HG02763 (cell line): ENCODE data around the gene GTF3A.
"Not testable (repeated sequence)": the region's sequence is repeated elsewhere in the genome, so short reads cannot be mapped to it uniquely, and the experiment has no call there.

Source experiments
- ATAC-seq: cut with Tn5 transposase; IDR thresholded peaks from one replicate; pipeline ENCODE4 v1.9.1; 2021; ENCODE audit warnings: mild to moderate bottlenecking, moderate library complexity; ENCODE audit not compliant: unreplicated experiment

GTF3A gene

DNA sequence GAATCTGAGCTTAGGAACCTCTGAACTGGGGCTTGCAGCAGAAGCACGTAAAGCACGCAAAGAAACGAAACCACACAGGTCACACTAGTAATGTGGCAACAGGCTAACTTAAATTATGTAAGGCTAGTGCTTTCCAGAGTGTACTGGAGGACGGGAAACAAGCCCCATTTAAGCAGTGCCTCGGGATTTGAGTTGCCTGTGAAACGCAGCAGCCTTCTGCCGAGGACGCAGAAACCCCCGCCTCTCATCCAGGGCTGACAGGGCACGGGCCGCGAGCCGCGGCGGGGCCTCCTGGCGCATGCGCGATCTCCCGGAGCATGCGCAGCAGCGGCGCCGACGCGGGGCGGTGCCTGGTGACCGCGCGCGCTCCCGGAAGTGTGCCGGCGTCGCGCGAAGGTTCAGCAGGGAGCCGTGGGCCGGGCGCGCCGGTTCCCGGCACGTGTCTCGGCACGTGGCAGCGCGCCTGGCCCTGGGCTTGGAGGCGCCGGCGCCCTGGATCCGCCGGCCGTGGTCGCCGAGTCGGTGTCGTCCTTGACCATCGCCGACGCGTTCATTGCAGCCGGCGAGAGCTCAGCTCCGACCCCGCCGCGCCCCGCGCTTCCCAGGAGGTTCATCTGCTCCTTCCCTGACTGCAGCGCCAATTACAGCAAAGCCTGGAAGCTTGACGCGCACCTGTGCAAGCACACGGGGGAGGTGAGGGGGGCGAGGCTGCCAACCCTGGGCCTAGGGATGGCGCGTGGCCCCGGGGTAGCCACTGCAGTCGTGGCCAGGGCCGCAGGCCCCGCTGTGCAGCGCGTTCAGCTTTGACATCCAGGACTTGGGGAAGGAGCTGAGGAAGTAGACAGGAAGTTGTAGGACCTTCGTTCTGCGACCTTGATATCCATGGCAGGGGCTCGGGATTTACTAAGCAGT, at the start of gene GTF3A:
Gene GTF3A, plus strand, starts transcription at position 374 of the 912 bp plus-strand sequence.
- ATAC-seq: peak; percentile 74

DNA sequence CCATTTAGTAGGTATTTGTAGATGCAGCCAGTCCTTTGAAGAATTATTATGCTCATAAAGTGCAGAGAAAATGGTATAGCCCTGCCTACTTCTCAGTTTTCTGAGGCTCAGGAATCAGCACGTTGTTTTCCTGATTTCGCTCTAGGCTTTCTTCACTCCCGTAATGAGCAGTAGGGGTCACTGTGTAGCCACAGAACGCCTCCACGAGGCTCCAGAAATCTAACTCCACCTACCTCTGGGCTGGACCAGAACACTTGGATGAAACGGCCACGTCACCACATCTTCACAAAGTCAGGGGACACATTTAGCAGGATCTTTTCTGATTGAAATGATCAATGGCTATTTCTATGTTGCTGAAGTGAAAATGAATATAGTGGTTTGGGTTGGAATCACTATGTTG, 49.8 kb upstream of the GTF3A start:
- ATAC-seq: peak; percentile 67

DNA sequence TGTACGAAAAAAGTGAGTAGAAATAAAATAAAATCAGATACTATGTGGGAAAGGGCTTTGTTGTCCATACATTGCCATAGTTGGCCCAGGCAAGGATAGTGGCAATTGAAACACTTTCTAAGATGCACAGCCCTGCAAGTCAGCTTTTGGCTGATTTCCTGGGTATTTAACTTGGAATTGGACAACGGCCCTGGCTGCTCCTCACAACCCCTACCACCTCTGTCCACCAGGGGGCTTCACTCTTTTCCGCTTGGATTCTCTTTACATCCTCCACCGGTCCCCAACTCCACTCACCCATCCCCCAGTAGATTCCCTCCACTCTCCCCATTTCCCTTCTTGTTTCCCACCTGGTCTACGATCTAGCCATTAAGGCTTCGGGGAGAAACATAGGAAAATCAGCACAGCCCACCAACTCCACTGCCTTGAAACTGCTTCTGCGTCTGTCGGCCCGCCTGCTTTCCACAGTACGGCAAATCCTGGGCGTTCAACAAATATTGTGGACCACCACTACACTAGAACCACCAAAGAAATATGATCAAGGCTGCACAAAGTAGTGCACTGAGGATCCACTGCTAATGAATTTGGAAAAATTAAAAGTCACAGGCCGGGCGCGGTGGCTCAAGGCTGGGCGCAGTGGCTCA, 48.6 kb upstream of the GTF3A start:
- ATAC-seq: no peak

DNA sequence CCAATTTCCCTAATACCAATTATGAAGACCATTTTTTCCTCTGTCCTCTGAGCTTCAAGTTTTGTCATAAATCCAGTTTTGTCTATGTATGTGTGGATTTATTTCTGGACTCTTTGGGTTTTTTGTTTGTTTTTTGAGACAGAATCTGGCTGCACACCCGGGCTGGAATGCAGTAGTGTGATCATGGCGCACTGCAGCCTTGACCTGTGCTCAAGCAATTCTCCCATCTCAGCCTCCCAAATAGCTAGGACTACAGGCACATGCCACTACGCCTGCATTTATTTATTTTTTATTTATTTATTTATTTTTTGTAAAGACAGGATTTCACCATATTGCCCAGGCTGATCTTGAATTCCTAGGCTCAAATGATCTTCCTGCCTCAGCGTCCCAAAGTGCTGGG, 45.3 kb upstream of the GTF3A start:
- ATAC-seq: no peak

DNA sequence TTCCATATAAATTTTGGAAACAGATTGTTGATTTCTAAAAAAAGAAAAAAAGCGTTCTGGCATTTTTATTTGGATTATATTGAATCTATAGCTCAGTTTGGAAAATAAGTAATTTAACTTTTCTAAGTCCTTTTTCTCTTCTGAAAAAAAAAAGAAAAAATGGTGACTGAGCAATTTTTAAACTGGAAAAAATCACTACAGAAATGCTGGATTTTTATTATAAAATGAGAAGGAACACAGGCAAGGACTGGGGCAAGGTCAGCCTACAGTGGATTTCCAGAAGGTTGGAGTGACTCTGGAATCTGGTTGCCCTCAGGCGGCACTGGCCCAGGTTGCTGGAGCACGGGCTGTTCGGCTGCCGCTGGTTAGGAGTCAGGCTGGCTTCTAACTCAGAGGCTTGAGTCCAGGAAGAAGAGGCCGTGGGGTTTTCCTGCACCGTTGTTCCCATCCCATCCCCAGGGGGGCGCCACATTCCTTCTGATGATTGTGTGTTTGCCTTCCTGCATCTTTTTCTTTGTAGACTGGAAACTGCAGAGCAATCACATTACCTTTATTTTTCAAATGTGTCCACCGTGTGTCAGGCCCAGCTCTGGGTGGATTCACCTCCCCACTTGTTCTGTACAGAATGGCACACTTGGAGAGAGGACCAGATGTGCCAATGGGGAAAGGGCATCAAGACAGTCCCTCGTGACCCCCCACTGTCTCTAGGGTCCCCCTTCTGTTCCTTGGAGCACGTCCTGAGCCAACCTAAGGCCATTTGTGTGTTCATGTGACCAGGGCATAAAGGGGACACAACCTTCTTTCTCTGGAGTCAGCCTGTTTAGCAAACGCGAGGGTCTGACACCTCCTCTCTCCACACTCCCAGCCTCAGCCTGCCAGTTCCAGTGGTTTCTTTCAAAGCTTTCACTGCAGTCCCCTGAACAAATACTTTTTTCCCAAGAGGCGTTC, 44.5 kb upstream of the GTF3A start:
- ATAC-seq: no peak

DNA sequence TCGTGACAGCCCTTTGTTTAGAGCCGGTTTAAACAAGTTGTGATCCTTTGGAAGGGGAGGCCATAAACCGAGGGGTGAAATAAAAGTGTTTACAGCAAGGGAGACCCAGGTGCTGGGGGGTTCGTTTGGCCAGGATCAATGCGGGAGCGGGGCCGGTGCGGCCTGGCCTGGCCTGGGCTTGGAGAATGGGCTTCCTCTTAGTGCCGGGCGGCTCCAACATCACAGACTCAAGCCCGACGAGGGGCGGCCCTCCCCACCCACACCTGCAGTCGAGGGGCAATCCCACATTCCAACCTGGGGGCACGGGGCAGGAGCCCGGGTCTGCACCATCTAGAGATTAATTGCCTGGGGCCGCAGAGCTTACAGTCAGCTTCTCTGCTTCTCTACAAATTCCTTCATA, 42.8 kb upstream of the GTF3A start:
- ATAC-seq: no peak

DNA sequence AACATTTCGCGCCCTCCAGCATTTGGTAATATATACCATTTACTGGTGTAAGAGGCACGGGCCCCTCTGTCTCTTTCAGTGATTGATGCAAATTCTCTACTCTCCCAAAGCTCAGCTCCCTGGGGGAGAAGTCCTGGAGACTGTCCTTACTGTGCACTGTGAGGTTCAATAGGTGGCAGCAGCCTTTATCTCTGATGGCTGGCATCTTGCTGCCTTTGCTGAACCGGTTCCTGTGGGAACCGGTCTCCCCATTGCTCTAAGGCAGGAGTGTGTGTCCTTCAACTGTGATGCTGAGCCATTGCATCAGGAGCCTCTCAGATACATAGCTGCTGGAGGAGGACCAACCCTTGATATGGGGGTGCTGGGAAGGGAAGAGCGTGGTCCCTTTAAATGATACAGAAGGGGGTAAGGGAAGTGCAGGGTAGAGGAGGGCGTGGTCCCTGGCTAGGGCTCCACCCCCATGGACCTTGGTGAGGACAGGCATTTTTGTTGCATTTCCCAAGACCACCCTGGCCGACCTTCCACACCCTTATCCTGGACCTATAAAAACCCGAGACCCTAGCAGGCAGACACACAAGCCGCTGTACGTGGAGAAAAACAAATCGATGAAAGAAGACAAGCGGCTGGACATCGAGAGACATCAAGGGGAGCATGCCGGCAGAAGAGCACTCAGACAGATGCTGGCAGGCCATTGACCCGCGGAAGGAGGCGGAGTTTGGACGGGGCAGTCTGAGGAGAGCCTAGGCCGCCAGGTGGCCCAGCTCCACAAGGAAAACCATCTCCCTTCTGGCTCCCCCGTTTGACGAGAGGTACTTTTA, 41.1 kb upstream of the GTF3A start:
- ATAC-seq: no peak

DNA sequence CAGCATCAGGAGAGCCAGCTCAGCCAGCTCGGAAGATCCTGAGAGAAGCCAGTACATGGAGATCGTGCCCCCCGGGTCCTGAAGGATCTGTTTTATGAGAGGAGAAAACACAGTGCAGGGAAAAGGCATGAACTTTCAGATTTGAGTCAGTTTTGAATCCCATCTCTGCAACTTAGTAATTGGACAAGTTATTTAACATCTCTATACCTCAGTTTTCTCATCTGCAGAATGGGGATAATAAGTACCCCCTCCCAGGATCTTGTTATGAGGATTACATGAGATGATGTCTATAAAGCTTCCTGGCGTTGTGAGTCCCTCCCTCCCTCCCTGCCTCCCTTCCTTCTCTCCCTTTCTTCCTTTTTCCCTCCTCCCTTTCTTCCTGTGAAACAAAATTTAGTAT, 40.1 kb upstream of the GTF3A start:
- ATAC-seq: no peak

DNA sequence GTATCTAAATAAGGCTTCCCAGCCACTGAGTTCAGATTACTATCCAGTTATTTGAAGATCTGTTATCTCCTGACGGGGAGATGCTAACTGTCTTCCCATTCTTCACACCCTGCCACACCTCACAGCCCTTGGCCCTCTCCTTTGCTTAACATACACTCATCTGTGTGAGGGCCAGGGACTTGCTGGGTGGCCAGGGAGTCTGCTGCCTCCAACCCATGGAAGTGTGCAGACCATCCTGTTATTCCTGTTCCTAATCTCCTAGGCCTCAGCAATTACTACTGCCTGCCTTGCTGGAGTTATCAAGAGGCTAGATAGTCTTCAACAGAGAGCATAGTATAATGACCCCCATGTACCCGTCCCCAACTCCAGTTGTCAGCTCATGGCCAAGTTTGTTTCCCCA, 36.2 kb upstream of the GTF3A start:
- ATAC-seq: no peak

DNA sequence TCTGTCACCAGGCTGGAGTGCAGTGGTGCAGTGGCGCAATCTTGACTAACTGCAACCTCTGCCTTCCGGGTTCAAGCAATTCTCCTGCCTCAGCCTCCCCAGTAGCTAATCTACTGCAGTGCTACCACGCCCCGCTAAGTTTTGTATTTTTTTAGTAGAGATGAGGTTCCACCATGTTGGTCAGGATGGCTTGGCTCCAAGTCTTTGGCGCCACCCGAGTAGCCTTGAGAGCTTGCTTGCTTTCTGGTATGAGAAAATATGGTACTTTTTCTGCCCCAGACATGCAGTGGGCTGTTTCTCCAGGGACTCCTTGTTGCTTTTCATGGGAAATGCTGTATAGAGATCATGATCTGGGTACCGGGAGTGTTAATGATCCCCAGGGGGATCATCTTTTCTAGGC, 34.5 kb upstream of the GTF3A start:
- no peak for ATAC-seq

DNA sequence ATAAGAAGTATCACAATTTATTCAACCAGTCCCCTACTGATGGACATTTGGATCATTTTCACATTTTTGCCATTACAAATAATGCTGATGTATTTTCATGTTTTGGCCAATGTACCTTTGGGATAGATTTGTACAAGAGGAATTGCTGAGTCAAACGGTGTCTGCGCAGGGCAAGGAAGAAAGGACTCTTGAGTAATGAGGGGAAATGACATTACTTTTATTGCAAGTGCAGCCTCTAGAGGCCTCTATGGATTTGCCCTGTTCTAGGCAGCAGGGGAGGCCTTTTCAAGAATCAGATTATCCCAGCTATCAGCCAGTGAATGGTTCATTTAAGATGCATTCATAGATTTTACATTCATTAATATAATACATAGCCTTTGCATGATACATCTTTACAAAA, 32.9 kb upstream of the GTF3A start:
- ATAC-seq: no peak

DNA sequence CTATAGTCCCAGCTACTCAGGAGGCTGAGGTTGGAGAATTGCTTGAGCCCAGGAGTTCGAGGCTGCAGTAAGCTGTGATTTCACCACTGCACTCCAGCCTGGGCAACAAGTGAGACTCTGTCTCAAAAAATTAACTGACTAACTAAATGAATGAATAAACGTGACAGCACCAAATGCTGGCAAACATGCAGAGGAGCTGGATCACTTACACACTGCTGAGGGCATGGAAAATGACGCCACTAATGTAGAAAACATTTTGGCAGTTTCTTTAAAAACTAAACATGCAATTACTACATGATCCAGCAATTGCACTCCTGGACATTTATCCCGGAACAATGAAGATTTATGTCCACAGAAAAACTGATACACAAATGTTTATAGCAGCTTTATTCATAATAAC, 31.3 kb upstream of the GTF3A start:
- ATAC-seq: no peak

DNA sequence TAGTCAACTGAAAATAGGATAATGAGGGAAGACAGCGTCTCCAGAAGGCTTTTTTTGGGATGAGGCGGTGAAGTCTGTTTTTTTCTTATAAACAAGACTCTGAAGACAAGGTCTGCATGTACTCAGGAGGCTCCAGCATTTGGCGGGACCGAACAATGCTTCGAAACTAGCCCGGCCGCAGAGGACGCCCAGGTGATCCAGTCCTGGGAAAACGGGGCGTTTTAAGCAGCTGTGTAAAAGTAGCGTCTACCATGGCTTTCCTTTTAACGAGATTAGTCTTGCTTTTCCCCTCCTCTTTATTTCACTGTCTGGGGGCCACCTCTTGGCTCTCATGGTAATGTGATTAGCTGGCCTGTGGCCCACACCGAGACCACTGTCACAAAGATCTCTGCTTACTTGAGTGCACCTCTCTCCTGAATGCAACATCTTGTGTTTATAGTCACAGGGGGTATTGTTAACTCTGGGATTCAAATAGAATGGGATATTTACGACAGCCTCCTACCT, 29.4 kb upstream of the GTF3A start:
- no peak for ATAC-seq

DNA sequence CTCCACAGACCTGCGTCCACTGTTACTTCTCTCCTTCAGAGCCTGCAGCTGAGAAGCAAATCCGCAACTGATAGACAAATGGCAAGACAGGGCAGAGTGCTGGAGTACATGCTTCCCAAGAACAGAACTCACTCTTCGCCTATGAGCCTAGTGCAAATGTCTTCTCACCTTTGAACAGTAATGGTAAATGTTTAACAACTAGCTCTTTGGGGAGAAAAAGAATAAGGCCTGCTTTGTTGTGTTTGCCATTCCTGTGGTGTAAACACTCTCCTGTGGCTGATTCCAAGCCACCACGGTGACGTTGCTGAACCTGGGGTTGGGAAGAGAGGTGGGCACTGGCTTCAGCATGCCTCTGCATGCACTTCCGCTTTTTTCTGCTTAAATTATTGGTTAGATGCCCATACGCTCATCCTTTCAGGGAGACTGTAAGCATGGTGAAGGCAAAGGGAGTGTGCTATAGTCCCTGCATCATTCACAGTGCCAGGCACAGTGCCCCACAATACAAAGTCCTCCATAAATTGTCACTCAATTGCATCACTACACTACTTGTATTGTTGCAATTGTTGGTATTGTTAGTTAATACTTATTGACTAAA, 28.1 kb upstream of the GTF3A start:
- ATAC-seq: no peak

DNA sequence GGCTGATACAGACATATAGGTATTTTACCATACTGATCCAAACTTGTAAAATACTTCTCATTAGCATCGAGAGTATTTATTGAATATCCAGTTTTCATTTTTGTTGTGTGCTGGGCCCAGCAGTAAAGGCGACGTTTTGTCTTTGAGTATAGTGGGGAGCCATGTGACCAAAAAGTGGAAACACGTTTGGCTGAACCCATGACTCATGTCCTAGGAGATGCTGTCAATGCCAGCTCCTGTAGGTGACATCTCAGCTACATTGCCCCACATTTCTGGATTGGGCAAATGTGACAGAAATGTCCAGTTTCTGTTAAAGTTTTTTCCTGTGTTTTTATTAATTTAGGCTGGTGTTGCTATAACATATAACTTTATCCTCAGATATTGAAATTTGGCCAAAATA, 26.1 kb upstream of the GTF3A start:
- no peak for ATAC-seq

DNA sequence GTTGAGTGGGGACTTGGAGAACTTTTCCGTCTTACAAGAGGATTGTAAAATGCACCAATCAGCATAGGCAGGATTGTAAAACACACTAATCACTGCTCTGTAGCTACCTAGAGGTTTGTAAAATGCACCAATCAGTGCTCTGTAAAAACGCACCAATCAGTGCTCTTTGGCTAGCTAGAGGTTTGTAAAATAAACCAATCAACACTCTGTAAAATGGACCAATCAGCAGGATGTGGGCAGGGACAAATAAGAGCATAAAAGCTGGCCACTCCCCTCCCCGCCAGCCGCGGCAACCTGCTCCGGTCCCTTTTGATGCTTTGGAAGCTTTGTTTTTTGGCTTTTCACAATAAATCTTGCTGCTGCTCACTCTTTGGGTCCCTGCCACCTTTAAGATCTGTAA, 24.0 kb upstream of the GTF3A start:
- ATAC-seq: not testable (repeated sequence)

DNA sequence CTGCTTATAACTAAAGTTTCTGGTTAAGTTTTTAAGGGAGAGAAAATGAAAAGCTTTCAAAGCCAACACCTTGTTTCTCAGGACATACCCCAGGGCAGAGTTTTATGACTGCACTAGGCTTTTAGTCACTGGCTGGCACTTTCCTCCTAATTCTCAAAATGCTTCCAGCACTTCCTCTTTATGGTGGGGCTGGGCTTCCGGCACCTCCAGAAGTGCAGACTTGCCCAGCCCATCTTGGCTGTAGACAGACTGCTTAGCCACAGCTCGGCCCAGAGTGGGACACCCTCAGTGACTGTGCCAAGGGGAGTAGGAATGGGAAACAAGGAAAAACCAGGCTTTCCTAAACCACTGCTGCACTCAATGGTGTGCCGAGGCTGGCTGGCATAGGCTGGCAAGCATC, 23.2 kb upstream of the GTF3A start:
- no peak for ATAC-seq

DNA sequence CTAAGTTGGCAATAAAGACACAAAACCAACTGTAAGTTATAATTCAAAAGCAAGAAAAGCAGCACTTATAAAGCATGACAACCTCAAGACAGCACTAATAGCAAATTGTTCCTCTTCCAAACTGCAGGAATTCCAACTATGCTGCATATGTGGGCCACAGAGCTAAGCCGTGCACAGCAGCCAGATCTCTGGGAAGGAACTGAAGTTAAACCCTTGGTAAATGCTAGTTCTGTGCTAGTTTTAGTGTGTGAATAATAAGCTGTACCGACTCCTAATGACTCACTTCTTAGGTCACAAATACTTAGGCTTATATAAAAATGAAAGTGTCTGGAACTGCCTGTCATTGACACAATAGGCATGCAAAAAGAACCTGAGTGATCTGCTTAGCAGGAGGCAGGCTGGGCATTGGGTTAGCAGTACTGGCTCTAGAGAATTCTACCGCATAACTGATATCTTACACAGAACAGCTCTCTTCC, 21.2 kb upstream of the GTF3A start:
- no peak for ATAC-seq

DNA sequence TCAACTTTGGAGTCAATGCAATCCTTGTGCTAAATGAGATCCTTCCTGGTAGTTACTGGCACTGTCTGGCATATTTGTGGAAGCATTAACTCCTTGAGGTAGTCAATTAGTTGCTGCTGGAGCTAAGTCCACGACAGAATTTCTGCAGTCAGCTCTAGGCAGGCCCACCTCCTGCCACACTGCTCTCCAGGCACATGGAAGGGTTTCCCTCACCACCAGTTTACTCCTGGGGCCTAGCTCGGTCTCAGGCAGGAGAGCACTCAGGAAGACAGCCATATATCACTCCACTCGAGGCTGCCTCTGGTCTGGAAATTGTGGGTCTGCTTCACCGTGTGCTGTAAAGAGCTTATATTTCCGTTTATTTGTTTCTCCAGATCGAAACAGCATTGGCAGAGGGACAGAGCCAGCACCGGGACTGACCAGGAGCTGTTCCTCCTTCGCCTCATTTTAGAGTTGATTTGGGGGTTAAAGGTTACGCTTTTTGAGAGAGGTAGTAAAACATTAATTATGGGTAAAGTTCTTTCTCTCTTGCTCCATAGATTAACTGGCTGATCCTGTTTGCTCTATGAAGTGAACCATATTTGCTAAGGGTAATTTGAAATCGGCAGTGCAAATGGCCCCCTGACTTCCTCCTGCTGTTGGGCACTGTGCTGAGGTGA, 20.6 kb upstream of the GTF3A start:
- no peak for ATAC-seq
